K562 (cell line): ENCODE measurements around the gene MAML1.

Source experiments
- POLR3A ChIP-seq: IDR thresholded peaks from 2 replicates; pipeline ENCODE4 v1.6.1; 2011; ENCODE audit warnings: borderline replicate concordance, mild to moderate bottlenecking, moderate library complexity; ENCODE audit not compliant: insufficient read length, insufficient read depth; ENCODE audit errors: extremely low read depth
- SAFB2 ChIP-seq: fragments of 200-400 bp; formaldehyde crosslinking; IDR thresholded peaks from 2 replicates; pipeline ENCODE4 v1.6.1; 2018; ENCODE audit warnings: borderline replicate concordance, low read length, low read depth, moderate library complexity; ENCODE audit not compliant: severe bottlenecking
- SIN3A ChIP-seq, 2 experiments: fragments of 150-350 bp in 1 of 2; IDR thresholded peaks; 2 replicates each; pipeline ENCODE4 v1.6.1; 2011 to 2016; ENCODE audit warnings: borderline replicate concordance in 2 of 2, low read depth in 2 of 2, low read length in 2 of 2, mild to moderate bottlenecking in 2 of 2, moderate library complexity in 2 of 2; ENCODE audit not compliant: control insufficient read depth in 1 of 2
- SMC3 ChIP-seq: conservative IDR thresholded peaks from 2 replicates; pipeline ENCODE4 v1.6.1; 2011; ENCODE audit warnings: low read depth, low read length, improper control_type of control experiment; ENCODE audit not compliant: insufficient read depth
- SP2 ChIP-seq: IDR thresholded peaks from 2 replicates; pipeline ENCODE4 v1.6.1; 2011; ENCODE audit warnings: mild to moderate bottlenecking, low read depth, low read length, moderate library complexity; ENCODE audit not compliant: poor library complexity, severe bottlenecking; ENCODE audit errors: extremely low read depth
- TAF7 ChIP-seq: fragments of 450-650 bp; IDR thresholded peaks from 2 replicates; pipeline ENCODE4 v1.6.1; 2016; ENCODE audit warnings: missing genetic modification characterization, missing compliant biosample characterization
- ZBTB1 ChIP-seq: sonication (generic); formaldehyde crosslinking; IDR thresholded peaks from 2 replicates; pipeline ENCODE4 v1.8.1; 2023; ENCODE audit warnings: missing genetic modification reagents, low read depth, mild to moderate bottlenecking, borderline replicate concordance
- ZNF263 ChIP-seq: sonication (generic); formaldehyde crosslinking; IDR thresholded peaks from 2 replicates; pipeline ENCODE4 v1.8.0; 2022; ENCODE audit warnings: mild to moderate bottlenecking, missing genetic modification reagents, borderline replicate concordance
- TF ChIP-seq, protein P1 (sequence below): fragments of 450-650 bp; IDR thresholded peaks from 2 replicates; pipeline ENCODE4 v1.6.1; 2016; ENCODE audit warnings: mild to moderate bottlenecking
- TF ChIP-seq, protein P2 (sequence below): sonication (generic); formaldehyde crosslinking; IDR thresholded peaks from 2 replicates; pipeline ENCODE4 v1.9.0; 2022; ENCODE audit warnings: mild to moderate bottlenecking, missing genetic modification reagents
- TF ChIP-seq, protein P3 (sequence below), 3 experiments: IDR thresholded peaks in 2 of 3; conservative IDR thresholded peaks in 1 of 3; 2 replicates each; pipeline ENCODE4 v1.5.1; 2011 to 2012; ENCODE audit warnings: low read length in 3 of 3, mild to moderate bottlenecking in 3 of 3, control low read depth in 2 of 3, improper control_type of control experiment in 1 of 3, inconsistent platforms in 1 of 3, low read depth in 1 of 3, mixed read lengths in 1 of 3, moderate library complexity in 1 of 3; ENCODE audit not compliant: insufficient read depth in 2 of 3

GRCh38 chr5:179697993-179698934 lies 34.4 kb upstream of the MAML1 start:
- TF ChIP-seq TAF7 (tag) (peak; percentile 67; the same call in 1 of the 2 replicates), POLR3A (no peak), ZNF263 (CRISPR knock-in tag) (peak; percentile 35; the same call in 1 of the 2 replicates), SAFB2 (no peak), ZBTB1 (CRISPR knock-in tag) (no peak), SIN3A (IDR thresholded peaks at IDR 0.05; ENCODE audit: borderline replicate concordance in 2 of 2, control insufficient read depth in 1 of 2, low read depth in 2 of 2, low read length in 2 of 2) (peak in 1 of 2 experiments; percentile 66; a peak in 1 of 4 replicates), SP2 (peak; percentile 95), SMC3 (no peak)
- TF ChIP-seq, protein P1, sequence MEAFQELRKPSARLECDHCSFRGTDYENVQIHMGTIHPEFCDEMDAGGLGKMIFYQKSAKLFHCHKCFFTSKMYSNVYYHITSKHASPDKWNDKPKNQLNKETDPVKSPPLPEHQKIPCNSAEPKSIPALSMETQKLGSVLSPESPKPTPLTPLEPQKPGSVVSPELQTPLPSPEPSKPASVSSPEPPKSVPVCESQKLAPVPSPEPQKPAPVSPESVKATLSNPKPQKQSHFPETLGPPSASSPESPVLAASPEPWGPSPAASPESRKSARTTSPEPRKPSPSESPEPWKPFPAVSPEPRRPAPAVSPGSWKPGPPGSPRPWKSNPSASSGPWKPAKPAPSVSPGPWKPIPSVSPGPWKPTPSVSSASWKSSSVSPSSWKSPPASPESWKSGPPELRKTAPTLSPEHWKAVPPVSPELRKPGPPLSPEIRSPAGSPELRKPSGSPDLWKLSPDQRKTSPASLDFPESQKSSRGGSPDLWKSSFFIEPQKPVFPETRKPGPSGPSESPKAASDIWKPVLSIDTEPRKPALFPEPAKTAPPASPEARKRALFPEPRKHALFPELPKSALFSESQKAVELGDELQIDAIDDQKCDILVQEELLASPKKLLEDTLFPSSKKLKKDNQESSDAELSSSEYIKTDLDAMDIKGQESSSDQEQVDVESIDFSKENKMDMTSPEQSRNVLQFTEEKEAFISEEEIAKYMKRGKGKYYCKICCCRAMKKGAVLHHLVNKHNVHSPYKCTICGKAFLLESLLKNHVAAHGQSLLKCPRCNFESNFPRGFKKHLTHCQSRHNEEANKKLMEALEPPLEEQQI: no peak
- TF ChIP-seq, protein P2, sequence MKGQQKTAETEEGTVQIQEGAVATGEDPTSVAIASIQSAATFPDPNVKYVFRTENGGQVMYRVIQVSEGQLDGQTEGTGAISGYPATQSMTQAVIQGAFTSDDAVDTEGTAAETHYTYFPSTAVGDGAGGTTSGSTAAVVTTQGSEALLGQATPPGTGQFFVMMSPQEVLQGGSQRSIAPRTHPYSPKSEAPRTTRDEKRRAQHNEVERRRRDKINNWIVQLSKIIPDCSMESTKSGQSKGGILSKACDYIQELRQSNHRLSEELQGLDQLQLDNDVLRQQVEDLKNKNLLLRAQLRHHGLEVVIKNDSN: no peak
- TF ChIP-seq, protein P3, sequence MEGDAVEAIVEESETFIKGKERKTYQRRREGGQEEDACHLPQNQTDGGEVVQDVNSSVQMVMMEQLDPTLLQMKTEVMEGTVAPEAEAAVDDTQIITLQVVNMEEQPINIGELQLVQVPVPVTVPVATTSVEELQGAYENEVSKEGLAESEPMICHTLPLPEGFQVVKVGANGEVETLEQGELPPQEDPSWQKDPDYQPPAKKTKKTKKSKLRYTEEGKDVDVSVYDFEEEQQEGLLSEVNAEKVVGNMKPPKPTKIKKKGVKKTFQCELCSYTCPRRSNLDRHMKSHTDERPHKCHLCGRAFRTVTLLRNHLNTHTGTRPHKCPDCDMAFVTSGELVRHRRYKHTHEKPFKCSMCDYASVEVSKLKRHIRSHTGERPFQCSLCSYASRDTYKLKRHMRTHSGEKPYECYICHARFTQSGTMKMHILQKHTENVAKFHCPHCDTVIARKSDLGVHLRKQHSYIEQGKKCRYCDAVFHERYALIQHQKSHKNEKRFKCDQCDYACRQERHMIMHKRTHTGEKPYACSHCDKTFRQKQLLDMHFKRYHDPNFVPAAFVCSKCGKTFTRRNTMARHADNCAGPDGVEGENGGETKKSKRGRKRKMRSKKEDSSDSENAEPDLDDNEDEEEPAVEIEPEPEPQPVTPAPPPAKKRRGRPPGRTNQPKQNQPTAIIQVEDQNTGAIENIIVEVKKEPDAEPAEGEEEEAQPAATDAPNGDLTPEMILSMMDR (IDR thresholded peaks at IDR 0.05 in 2 of 3, conservative IDR thresholded peaks at IDR 0.05 in 1 of 3; ENCODE audit: insufficient read depth in 2 of 3, low read depth in 1 of 3, low read length in 3 of 3): 0 out of 6 replicates have a peak, but pooled peaks of 1 of the 3 experiments have one; percentile 0
